T-helper 2 cell treated with Interferon-gamma antibody and Interleukin-4, amounts not matched to agents 100 ng/mL and 5 ng/mL, for 36 hours (primary cell): ENCODE measurements around the gene ENDOD1. TPM values are rescaled to one million over a fixed set of nuclear protein-coding genes. Genes with fewer than 3 reads are reported as not detected.

Experiments used
- intact Hi-C: fragments of 100-400 bp; cut with micrococcal nuclease; formaldehyde crosslinking; loops from one replicate; pipeline ENCODE4 v1.15.1; 2023
- total RNA-seq: library from RNA; stranded (reverse); gene quantifications from 2 replicates; pipeline ENCODE4 v1.2.3, GENCODE V29; 2022

Gene ENDOD1
- total RNA-seq, 1 donor from 2014 or later: 19.9 TPM

DNA sequence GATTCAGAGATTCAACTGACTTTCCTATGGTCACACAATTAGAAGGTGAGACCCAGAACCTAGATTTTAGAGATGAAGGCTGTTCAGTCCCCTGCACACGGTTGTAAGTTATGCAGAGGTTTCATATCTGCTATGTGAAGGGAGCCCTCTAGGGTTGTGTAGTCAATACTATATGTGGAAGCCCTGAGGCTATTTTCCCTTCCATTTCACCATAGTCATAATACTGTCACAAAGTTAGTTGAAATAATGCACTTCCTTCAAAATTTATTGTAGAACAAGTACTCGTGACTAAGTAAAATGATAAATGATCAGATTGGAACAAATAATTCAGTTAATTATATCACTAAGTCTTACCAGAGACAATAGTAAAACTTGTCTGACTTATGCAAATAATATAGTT is 48.8 kb downstream of the ENDOD1 start:
- intact Hi-C loops: loop anchor here (1.0 kb wide), 1 partner anchor 69 kb away; no protein-coding TSS in a partner anchor

DNA sequence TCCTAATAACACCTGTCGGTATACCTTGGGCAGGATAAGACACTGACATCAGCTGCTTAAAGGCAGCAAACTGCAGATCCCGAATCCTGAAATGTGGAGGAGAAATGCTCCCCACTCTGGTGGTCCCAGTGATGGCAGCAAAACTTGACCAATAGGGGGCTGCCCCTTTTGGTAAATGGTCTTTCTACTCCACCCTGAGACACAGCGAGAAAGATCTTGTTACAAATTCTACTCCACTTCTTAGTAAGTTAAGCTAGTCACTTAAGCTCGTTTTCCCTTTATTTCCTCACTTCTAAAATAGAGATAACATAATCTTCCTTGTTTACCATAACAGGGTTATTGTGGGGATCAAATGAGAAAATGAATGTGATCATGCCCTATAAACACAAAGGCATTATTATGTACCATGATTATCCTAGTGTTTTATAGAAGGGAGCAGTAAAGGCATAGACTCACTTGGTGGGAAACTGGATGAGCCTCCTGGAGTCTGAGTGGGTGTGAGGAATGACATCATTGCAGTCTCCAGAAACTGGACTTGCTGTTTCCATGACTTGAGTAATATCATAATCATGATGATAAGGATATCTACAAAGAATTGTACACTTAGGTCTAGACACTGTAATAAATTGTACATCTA is 50.9 kb downstream of the ENDOD1 start:
- intact Hi-C loops: no loop called here

DNA sequence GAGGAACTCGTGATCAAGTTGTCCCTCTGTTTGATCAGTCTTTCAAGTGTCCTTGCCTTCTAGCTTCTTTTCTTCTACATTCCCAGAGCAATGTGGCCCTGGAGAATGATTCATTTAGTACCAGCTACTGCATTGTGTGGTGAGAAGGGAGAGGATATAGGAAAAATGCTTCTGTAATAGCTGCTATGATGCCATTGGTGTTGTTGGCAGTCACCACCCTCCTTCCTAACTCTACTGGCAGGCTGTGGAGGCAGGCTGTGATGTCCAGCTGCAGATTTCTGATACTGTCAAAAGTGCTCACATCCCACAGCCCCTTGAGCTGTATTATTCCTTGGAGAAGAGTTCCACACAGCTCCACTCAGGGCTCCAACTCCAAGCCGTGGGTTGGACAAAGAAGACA is 52.8 kb downstream of the ENDOD1 start:
- intact Hi-C loops: no loop called here

DNA sequence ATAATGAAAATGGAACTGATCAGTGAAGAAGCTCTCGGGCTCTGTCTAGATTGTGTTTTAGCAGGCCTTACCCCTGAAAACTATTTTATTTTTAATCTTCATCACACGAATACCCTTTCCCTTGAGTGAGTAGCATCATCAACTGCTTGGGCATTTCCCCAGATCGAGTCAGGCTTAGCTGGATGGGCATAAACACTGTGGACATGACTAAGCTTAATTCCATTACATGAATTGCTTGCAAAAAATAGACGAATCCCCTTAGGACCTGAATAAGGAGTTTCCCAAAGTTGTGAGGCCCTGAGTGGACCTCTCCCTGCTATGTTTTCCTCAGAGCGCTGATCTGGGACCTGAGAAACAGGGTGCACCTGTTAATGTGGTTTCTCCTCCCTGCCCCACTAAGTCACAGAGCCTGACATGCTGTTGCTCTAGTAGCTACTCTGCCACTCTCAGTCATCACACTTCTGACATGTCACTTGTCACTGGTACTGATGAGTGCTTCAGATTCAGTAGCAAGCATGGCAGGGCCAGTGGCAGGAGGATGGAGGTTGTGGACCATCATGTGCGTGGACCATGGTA is 53.5 kb downstream of the ENDOD1 start:
- intact Hi-C loops: no loop called here

DNA sequence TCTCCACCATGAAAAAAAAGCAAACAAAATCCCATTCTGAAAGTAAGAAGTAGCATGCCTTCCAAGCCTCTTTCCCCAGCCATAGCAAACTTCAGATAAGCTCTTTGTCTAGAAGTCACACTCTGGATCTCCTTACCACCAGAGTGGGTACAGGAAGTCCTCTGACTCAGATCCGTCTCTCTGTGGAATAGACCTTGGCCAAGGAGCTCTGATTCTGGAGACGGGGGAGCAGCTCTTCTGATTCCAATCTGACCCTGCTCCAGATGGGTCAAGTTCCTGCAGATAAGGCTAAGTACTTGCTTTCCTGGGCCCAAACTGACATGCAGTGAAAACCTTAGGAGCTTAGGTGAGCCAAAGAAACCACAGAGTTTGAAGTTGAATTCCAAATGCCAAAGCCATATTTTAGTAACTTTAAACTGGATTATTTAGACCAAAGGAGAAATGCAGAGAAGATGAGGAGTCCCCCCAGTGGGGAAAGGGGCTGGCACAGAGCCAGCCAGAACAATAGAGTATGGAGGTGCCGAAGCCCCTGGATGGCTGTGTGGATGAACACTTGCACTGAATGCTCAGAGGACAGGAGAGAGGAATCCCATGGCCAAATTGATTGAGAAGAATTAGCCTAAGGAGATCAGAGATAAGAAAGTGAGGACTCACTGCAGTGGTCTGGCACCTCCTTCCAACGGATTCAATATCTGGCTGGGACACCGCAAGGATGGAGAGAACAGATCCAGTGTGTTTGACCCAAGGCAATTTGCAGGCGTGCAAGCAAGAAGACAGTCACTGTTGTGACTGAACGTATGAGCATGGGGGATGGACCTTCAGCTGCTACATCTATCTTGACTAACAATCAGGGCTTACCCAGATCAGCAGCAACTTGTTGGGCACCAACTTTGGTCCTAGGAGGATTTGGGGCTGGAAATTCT is 54.9 kb downstream of the ENDOD1 start:
- intact Hi-C loops: no loop called here

DNA sequence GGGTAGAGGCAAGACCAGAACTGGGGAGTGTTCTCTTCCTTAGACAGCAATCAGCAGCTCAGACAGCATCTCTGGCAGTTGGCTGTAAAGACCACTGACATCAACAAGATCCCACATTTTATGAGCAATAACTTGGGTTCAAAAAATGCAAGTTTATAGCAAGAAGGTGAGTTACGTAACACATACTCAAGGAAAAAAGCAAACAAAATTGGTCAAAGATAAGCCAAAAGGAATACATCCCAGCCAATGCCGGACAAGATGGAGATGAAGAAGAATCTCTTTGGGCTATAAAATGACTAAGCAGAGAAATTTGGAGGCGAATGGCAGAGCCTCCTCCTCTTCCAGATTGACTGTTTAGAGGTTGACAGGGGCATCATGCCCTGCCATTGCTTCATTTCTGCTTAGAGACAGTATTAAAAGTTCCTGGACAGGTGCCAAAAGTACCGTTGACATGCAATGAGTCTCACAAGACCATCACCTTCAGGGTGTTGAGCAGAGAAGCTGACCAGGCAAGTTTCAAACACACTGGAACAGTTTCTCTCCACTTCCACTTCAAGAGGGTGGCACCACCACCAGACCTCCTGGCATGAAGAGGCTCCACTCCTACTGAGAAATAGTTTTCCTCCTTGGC is 55.9 kb downstream of the ENDOD1 start:
- intact Hi-C loops: no loop called here

DNA sequence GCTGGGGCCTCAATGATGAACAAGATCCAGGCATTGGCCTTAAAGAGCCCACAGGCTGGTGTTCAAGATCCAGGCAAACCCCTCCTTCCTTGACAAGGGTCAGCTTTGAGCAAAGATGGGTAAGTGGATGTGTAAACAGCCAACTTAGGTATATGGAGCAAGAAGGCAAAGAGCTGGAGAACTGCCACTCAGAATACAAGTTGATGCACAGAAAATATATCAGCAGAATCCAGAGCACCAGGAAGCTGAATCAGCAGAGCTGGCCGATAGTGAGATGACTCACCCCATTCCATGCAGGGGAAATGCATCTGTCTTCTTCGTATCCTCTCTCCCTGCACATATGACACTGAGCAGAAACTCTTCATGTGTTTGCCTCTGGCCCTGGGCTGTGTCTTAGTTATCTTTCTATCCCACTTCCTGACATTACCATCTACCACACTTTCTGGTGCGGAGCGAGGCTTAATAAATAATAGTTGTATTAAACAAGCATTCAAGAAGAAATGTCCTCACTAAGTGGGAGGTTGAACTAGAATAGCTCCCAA is 57.8 kb downstream of the ENDOD1 start:
- intact Hi-C loops: no loop called here

DNA sequence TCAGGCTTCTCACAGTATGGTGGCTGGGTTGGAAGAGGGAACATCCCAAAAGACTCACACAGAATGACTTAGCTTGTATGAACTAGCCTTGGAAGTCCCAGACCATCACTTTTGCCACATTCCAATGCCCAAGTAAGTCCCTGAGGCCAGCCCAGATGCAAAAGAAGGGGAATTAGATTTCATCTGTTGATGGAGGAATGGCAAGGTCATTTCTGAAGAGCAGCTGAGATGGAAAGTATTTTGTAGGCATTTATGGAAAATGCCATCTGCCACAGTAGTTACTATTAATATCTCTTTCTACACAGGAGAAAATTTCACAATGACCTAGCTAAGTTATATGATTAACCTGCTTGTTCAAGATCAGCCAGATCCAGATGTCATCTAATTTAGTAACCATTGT is 58.8 kb downstream of the ENDOD1 start:
- intact Hi-C loops: no loop called here

DNA sequence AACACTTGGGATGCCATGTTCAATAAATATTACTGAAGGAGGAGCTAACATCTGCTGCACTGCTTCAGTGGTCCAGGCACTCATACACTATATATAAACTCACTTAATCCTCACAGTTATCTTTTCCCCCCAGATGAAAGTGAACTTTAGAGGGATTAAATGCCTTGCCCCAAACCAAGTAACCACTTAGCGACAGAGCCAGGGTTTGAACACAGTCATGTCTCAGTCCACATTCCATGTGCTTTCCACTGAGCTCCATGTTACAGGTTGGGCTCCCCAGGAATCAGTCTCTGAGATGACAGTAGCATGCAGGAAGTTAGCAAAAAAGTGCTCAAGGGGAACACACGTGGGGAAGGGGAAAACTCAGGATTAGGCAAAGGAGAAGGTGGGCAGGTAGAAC is 59.3 kb downstream of the ENDOD1 start:
- intact Hi-C loops: no loop called here

DNA sequence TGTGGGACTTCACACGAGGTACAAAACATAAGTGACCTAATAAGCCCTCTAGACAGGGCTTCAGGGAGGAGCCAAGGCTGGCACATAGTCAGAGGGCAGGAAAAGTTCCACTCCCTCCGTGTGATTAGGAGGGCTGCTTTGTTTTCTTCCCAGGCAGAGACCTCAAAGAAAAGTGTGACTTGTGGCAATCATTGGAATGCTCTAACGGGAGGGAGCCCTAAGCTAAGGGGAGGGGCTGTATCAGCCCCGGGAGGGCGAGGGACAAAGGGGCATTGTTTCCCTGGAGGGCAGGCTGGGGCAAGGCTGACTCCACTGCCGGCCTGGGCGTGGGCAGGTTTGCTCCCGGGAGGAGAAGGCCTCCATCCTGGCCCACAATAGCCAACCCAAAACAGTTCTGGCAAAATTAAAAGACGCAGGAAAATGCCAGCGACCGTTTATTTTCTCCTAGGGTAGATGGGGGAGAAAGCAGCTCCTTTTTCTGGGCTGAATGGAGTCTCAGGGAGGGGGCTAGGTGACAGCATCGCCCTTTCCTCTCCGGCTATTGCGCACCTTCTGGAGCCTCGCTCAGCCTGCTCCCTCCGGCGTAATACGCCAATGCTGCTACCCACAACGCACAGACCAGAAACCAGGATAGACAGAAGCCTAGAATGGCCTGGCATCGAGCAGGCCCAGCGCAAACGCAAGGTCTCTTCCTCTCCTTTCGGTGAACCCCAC is 60.2 kb downstream of the ENDOD1 start:
- intact Hi-C loops: loop anchor here (2.0 to 10.0 kb wide), 6 partner anchors 177 to 862 kb away; partner anchors contain the start of genes CWC15 and KDM4D

DNA sequence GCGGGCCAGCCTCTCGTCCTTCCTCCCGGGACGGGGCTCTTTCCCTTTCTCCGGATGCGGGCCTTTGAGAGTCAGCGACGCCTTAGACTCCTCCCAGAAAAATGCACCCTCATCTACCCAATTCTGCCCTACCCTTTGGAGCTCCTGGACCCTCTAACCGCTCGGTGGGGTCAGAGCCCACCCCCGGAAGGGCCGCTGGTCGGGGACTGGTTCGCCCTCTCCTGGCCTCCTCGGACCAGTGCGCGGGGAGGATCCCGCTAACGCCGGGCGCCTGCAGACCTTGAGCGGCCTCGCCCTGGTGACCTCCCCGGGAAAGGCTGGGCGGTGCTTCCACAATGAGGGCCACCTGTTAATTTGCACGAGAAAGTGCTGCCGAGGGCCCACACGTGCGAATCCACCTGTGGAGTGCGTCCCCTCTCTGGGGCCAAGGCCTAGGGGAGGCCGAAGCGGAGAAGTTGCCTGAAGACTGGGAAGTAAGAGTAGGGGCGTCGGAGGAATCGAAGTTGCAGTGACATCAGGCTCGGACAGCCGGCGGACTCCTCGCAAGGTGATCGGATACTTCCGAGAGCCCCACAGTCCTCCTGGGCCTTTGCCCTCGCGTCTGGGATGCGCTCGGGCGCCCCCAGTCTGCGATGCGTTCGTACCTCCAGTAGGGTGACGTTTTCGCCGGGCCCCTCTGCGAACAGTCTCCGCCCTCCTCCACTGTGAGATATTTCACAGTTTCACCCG is 61.5 kb downstream of the ENDOD1 start:
- intact Hi-C loops: loop anchor here (1.0 to 10.0 kb wide), 16 partner anchors 62 to 1276 kb away; partner anchors contain the start of genes CCDC82, CWC15, ENDOD1 and FAM76B

DNA sequence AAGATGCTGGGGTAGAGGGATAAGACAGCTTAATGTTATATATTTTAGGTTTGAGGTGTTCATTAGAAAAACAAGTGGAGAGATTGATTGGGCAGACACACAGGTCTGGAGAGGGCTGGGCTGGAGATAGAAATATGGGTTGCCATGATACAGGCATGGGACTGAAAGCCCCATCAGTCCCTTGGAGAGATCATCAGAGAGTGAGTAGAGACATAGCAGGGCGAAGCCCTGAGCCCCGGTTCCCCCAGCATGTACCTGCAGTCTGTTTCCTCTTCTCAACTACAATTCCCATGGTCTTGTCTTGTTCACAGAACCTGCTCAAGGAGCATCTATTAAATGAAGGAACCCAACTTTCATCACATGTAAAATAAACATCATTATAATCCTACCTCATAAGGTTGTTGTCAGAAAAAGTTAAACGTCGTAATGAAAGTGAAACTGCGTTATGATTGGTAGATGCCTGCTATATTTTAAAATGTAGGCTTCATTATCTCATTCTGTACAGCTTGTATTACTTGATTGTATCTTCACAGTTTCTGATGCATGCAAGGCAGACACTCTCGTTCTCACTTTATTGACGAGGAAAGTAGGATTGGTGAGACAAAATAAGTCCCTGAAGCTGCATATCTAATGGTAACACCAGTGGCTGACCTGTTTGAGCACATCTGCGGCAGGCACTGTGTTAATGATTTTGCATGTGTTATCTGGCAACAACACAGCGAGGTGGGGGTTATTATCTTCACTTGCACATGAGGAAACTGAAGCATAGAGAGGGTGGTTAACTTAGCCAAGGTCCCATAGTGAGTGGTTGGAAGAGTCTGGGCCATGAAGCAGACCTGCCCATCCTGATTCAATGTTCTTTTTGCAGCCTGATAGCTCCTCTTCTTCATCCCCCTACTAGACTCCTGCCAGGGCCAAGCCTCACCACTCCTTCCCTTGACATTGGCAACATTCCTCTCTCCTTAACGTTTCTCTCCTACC is 63.5 kb downstream of the ENDOD1 start:
- intact Hi-C loops: loop anchor here (5.0 to 10.0 kb wide), 5 partner anchors 182 to 859 kb away; no protein-coding TSS in a partner anchor

DNA sequence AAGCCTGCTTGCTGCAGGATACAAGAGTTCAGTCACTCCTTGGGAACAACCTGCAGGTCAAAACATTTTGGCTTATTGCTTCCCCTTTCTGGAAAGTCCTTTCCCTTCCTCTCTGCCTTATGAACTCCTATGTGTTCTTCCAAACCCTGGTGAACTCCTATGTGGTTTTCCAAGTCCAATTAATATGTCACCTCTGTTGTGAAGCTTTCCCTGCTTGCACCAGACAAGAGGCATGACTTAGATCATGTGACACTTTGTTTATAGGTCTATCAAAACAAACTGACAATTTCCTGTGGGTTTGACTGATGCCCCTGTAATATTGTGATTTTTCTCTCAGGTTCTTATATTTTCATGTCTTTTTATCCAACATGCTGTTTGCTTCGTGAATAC is 64.2 kb downstream of the ENDOD1 start:
- intact Hi-C loops: loop anchor here (5.0 to 10.0 kb wide), 5 partner anchors 181 to 858 kb away; no protein-coding TSS in a partner anchor

DNA sequence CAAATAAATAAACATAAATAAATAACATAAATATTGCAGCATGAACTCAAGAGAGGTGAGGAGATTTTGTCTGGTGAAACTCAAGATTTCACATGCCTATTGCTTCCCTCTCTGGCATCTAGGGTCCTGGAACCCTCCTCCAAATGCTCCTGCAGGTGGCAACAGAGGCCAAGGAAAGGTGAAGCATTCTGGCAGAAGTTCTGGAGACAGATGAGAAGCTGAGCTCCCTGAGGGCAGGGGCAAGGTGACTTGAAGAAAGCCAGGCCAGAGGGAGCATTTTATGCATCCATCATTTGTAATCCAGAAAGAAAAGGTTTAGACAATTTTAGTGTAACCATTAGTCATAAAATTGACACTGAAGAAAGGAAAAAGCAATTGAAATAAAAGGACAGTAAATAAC is 64.9 kb downstream of the ENDOD1 start:
- intact Hi-C loops: loop anchor here (5.0 to 10.0 kb wide), 5 partner anchors 180 to 858 kb away; no protein-coding TSS in a partner anchor

DNA sequence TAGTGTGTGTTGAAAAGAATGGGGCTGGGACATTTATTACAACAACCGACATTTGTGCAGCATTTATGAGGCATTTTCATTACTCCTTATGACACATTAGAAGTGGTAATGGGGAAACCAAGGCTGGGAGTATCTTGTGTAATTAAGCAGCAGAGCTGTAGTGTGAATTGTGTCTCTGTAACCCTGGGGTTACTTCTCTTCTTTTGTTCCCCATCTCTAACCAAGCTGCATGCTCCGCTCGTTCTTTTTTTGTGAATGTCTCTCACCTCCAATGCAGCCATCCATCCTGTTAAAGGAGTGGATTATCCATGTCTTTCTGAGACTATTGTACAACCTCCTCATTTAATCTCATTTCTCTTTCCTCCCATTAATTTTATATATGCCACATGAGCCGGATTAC is 65.7 kb downstream of the ENDOD1 start:
- intact Hi-C loops: loop anchor here (10.0 kb wide), 2 partner anchors 179 to 349 kb away; no protein-coding TSS in a partner anchor

DNA sequence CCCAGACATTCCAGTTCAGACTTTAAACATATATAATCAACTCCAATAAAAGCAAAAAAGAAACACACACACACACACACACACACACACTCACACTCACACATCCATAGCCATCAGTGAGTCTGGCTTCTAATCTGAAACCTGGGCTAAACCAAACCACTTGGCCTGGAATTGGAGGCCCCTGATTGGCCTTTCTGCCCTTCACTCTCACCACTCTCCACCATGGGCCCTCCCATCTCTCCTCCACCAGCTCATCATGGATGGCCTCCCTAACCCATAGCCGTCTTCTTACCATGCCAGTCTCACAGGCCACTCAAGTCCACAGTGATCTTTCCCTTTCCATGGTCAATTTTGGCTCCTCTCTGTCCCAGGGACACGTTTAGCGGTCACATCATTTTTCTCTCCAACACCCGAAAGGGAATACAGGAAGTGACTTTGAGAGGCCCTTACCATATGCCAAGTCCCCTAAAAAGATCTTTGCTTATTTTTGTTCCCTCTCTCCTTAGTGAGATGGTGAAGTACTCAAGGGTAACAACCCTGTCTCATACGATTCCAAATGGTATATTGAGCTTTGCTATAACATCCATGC is 66.6 kb downstream of the ENDOD1 start:
- intact Hi-C loops: loop anchor here (10.0 kb wide), 2 partner anchors 179 to 349 kb away; no protein-coding TSS in a partner anchor

DNA sequence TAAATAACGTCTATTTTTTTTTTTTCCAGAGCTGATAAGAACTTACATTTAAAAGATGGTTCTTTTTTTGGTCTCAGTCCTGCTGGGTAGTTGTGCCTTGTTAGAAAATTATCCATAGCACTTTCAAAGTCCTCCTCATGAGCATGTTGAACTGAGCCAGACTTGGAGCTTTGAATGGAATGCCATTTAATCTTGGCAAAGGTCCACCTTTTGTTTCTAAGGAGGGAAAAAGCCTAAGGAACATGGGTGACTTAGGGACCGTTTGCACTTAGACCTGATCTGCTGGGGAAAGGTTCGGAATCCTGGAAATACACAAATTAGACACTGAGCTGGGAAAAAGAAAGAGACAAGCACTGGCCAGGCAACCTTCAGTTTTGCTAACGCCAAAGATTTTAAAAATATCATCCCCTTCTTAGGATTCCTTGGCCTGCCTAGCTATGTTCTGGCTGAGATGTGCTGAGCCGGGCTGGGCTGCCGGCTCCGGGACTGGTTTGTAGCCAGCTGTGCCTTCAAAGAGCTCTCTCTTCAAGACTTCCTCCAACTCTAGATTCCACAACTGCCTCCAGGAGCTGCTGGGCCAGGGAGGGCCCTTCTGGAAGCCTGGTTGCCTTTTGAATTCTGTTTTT is 67.4 kb downstream of the ENDOD1 start:
- intact Hi-C loops: loop anchor here (10.0 kb wide), 2 partner anchors 178 to 348 kb away; no protein-coding TSS in a partner anchor
